ENCODE measurements around the gene MPPED2. TPM values are rescaled to one million over a fixed set of nuclear protein-coding genes. Genes with fewer than 3 reads are reported as not detected.

Gene MPPED2
- total RNA-seq, 1 experiment from 2014 or later: 4.7 TPM

DNA sequence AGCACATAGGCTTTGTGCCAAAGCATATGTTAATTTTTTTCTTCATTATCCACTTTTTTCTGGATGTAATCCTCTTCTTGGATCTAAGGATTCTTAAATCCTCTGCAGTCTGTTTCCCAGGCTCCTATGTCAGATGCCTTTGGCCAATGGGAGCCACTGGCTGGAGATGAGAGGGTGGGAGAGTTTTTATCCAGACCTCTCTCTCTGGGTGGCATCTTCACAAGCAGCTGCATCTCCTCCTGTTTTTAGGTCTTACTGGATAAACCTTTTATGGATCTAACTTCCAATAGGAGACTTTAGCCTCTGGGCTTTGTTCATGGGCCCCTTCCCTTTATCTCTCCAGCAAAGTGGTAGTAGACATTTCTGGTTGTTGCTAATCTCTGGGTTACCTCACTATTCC lies 22.4 kb upstream of the MPPED2 start:
- H3K18ac ChIP-seq (ENCODE audit: insufficient read length, low read depth, low read length): no peak overlapping the region
- no peaks in the 10 kb centered on the region for H3K79me2 ChIP-seq (ENCODE audit: insufficient read depth, low read length)
- TF ChIP-seq, protein P1, sequence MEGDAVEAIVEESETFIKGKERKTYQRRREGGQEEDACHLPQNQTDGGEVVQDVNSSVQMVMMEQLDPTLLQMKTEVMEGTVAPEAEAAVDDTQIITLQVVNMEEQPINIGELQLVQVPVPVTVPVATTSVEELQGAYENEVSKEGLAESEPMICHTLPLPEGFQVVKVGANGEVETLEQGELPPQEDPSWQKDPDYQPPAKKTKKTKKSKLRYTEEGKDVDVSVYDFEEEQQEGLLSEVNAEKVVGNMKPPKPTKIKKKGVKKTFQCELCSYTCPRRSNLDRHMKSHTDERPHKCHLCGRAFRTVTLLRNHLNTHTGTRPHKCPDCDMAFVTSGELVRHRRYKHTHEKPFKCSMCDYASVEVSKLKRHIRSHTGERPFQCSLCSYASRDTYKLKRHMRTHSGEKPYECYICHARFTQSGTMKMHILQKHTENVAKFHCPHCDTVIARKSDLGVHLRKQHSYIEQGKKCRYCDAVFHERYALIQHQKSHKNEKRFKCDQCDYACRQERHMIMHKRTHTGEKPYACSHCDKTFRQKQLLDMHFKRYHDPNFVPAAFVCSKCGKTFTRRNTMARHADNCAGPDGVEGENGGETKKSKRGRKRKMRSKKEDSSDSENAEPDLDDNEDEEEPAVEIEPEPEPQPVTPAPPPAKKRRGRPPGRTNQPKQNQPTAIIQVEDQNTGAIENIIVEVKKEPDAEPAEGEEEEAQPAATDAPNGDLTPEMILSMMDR (conservative IDR thresholded peaks at IDR 0.05): no peak
- Mint-ChIP-seq H3K27ac (no peak overlapping the region), H3K4me3 (no peak overlapping the region), H3K4me1 (peaks cover 0 to 7% of the 10 kb centered on the region in 2 experiments; a peak in 1 of 4 replicates), H3K9me3 (no peaks in the 10 kb centered on the region), H3K27me3 (ENCODE audit: low read depth) (no peaks in the 10 kb centered on the region), H3K36me3 (ENCODE audit: insufficient read depth in 1 of 3, low read depth in 3 of 3) (no peaks in the 10 kb centered on the region)
- H3K4me1 ChIP-seq (ENCODE audit: insufficient read depth, low read length): no peaks in the 10 kb centered on the region
- DNase-seq: no peak
- no peak overlapping the region for H2AFZ ChIP-seq (ENCODE audit: low read length)
- H4K8ac ChIP-seq (replicated peaks; ENCODE audit: insufficient read length, low read depth, low read length): no peak overlapping the region
- H3K56ac ChIP-seq (ENCODE audit: insufficient read length, low read depth, low read length): no peak overlapping the region
- no peak overlapping the region for H2BK15ac ChIP-seq (ENCODE audit: low read depth, low read length)
- no peak overlapping the region for H2BK20ac ChIP-seq (ENCODE audit: low read depth, low read length, poor library complexity, severe bottlenecking)
- no peak overlapping the region for H2AK5ac ChIP-seq (ENCODE audit: insufficient read length, low read length)
- no peaks in the 10 kb centered on the region for H3K79me1 ChIP-seq (ENCODE audit: insufficient read depth, low read depth, low read length, poor library complexity, severe bottlenecking)
- no peaks in the 10 kb centered on the region for H3K23me2 ChIP-seq (ENCODE audit: insufficient read length, low read depth, low read length, poor library complexity, severe bottlenecking)
- H3K9me3 ChIP-seq (ENCODE audit: control insufficient read depth, low read depth, low read length): no peaks in the 10 kb centered on the region
- no peak overlapping the region for H3K14ac ChIP-seq (ENCODE audit: insufficient read depth, low read length)
- no peaks in the 10 kb centered on the region for H3K27me3 ChIP-seq (ENCODE audit: insufficient read depth, low read length)
- no peak overlapping the region for H2BK120ac ChIP-seq (ENCODE audit: low read depth, low read length, poor library complexity, severe bottlenecking)
- H3K27ac ChIP-seq (ENCODE audit: insufficient read length, low read depth, low read length): no peak overlapping the region
- H3K23ac ChIP-seq (ENCODE audit: insufficient read length, low read depth, low read length): no peak overlapping the region
- no peaks in the 10 kb centered on the region for H4K20me1 ChIP-seq (ENCODE audit: control insufficient read depth, insufficient read depth, insufficient read length)
- no peak overlapping the region for H4K5ac ChIP-seq (ENCODE audit: insufficient read length, low read depth, low read length)
- H2BK5ac ChIP-seq (ENCODE audit: insufficient read length, low read length): no peak overlapping the region
- no peak overlapping the region for H4K91ac ChIP-seq (ENCODE audit: insufficient read length, low read depth, low read length)
- H3K9ac ChIP-seq (ENCODE audit: extremely low read depth, insufficient read length, low read length): no peak overlapping the region
- H3K4me2 ChIP-seq (ENCODE audit: insufficient read depth, insufficient read length, low read length): no peak overlapping the region
- H2BK12ac ChIP-seq (ENCODE audit: insufficient read length, low read depth, low read length): no peak overlapping the region
- H3K4ac ChIP-seq (ENCODE audit: low read depth, low read length): no peak overlapping the region
- no peak overlapping the region for H3T11ph ChIP-seq (ENCODE audit: low read length)

Data from H9 (cell line).